HT-29 (cell line): Measurements from ENCODE around the gene GJD2. TPM values are rescaled to one million over a fixed set of nuclear protein-coding genes. Genes with fewer than 3 reads are reported as not detected.

Experiments
- DNase-seq: peaks from one replicate; pipeline ENCODE4 v3.0.0-alpha.2; 2015; ENCODE audit warnings: low spot score
- total RNA-seq: library from RNA; depleted of rRNA; stranded (reverse); fragments of >200 nt; shearing (Covaris generic); gene quantifications from 2 replicates; pipeline ENCODE4 v1.2.3, GENCODE V29; 2014; rRNA removed

Gene GJD2
- total RNA-seq, 1 experiment from 2014 or later, result not detected

DNA sequence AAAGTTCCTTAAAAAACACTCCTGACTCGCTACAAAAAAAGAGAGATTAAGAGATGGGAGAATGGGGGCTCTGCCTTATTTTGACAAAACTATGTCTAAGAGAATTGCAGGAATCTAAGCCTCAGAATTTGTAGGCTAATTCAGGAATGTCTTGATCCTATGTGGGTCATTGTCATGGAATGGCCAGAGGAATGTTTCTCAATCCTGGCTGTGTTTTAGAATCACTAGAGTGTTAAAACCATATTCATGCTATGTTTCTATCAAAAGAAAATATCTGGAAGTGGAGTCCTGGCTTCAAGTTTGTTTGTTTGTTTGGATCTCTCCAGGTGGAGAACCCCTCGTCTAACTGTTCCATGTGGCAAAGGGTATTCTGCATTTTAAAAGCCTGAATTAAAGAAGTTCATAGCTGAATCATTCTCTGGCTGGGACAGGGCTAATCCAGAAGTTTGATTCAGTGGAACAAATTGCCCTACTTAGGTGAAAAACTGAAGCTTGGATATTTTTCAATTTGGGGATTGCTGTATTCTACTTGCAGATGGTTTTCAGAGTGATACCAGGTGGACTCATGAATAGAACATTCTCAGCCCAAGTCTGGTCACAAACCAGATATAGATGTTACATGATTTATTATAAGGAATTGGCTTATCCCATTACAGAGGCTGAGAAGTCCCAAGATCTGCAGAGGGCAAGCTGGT, 28.2 kb downstream of the GJD2 start:
- DNase-seq, result no peak

- DNase-seq, result no peak
Measured at GRCh38 chr15:34725556-34725955, 29.2 kb downstream of the GJD2 start.

- DNase-seq, result no peak
Measured at GRCh38 chr15:34724481-34724880, 30.3 kb downstream of the GJD2 start.

GRCh38 chr15:34722439-34722836, 32.4 kb downstream of the GJD2 start:
- no peak for DNase-seq

DNA sequence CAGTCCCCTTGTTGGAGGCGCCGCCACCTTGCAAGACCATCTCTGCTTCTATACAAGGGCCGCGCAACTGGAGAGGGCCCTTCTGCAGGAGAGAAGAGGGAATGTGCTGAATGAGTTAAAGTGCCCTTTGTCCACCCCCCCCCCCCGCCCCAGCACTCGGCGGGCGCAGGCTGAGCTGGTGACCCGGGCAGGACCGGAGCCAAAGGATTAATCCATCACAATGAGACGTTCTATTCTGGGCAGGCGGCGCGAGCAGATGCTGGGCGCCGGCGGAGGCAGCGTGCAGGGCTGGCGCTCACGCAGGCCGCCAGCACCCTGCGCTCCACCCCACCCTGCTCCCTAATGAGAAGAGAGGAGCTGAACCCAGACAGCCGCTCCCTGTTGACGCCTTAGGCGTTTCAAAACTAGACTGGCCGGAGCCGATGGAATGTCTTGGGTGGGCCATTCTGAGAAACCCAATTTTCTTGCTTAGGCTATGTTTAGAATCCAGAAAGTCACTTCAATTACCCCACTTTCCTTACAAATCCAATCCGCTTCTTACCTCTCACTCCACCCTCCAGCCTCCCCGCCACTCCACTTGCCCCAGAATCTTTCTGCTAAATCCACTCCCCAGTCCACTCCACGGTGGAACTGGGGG, 32.9 kb downstream of the GJD2 start:
- DNase-seq, result peak; percentile 18

DNA sequence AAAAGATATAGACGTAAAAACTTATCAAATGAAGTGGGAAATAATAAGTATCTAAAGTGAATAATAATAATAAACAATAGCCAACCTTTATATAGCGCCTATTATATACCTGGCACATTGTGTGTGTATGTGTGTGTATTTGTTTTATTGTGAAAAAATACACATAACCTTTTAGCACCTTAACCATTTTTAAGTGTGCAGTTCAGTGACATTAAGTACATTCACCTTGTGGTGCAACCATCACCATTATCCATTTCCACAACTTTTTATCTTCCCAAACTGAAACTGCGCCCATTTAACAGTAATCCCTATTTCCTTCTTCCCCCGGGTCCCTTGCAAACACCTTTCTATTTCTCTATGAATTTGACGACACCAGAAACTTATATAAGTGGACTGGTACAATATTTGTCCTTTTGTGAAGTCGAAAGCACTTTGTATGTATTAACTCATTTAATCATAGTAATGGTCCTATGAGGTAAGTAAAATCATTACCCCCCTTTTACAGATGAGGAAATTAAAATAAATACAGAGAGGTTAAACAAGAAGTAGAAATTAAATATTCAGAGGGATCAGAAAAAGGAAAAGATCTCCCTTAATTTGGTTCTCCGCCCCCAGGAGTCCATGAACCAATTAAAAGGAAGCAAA, 33.5 kb downstream of the GJD2 start:
- DNase-seq, result no peak

DNA sequence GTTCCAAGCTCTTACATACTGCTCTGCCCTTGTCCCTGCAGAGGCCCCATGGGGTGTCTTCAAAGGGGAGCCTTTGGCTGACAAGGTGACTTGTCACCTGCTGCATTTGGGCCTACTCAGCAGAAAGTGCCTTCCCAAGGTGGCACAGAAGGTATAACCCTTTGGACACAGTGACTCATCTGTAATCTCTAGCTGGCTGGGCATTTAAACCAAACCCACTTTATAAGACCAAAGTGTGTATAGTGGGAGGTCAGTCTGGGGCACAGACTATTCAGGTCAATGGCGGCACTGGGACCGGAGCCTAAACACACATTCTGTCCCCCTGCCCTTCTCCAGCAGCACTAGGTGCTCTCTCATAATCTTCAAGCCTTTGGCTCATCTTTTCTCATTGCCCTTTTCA, 35.1 kb downstream of the GJD2 start:
- DNase-seq, result no peak

DNA sequence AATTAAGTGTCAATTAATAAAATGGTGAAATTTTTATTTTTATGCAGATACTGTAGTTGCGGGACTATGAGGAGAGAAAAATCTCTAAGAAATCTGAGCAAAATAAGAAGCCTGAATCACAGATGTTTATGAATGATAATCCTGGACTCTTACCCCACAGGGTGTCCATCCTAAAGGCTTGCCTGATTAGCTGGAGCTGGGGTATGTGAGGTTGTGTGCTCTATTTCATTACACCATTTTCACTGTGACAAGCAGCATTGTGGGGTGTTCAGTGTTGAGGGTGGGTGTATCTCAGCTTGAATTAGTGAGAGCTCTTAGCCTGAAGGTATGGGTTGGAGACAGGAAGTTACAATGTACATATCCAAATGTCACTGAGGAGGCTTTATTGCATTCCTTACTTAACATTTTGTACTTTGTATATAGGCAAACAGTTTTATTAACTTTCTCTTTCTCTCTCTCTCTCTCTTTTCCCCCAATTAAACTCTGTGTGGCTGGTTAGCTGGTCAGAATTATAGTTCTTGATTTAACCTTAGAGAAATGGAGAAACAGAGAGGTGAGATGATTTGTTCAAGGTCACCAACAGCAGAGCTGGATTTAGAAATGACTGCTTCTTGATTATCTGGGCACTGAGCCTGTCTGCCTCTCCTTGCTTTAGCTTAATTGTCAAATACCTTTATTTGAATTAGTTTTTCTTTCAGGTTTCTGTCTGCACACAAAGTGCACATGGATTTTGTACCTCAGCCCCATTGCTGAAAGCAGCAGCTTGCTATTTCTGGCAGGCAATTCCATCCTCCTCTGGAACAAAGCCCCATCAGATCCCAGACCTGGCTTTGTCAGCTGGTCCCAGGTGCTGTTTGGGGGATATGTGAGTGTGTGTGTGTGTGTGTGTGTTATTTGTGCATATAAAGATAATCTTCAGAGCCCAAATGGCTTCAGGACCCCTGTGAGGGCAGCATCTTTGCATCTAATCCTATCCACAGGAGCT, 35.8 kb downstream of the GJD2 start:
- no peak for DNase-seq

DNA sequence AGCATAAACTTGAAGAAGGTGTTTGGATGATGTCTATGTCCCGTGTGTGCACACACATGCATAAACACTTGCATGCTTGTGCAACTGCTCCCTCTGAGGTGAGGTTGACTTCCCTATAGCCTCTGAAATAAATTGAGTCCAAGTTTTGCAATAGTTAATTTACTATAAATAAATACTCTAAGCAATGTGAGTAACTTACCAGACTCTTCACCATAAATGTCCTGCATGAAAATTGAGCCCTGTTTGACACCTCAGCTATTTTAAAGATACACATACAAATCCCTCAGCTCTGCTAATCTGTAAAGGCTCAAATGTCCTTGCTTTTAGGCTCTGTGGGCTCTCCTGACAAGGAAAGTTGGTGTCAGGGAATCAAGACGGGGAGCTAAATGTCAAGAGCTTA, 37.1 kb downstream of the GJD2 start:
- no peak for DNase-seq

DNA sequence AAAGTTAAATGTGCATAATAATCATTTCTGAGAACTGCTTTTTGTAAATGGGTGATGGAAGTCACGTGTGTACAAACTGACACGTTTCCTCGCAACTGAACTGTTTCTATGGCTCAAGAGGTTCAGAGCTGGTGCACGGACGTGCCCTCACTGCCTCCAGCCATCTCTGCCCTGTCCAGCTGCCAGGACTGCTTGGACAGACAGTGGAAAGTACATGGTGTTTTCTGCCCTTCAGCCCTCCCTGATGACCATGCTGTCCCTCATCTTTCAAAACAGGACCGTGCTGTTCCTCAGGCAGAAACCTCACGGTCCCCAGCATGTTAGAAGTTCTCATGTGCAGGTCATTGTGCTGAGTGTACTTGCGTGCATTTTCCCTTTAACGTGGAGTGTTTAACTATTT, 38.7 kb downstream of the GJD2 start:
- DNase-seq, result no peak

DNA sequence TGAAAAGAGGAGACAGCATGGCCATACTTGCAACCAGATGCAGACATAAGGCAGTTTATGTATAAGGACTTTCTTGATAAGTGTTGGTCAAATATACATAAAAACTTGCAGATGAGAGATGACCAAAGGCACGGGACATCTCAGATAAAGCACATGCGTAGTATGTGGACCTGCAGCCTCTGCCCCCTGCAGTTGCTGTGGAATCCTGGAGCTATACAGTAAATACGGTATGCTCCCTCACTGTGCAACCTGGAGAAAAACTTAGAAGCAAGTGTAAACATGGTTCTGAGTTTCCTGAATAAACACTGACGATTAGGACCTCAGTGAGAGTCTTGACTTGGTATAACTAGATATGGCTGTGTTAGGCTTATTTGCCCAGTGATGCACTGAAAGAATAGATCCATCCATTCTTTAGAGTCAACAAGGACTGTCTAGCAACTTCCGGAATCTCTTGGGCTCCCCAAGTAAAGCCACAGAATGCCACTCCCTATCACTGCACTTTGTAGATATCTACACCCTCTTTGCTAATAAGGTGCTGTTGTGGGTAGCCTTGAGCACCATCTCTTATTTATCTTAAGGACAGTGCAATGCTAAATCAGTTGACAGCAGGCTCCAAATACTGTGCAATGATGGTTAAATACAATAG, 40.2 kb downstream of the GJD2 start:
- DNase-seq, result no peak

DNA sequence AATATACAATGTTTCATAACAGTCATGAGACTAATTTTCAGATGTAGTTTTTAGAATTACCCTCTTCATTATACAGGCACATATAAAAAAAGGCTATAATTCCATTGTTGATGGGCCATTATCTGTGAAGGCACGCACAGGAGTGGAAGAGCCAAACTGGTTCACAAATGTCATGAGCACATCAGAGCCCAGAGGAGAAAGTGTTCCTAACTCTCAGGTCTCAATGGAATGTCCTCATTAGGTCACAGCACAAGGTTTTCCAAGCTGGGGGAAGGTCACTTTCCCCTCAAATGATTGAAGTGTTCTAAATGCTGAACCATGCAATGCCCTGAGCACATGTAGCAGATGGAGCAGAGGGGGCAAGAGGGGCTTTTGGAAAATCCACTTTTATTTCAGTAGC, 41.2 kb downstream of the GJD2 start:
- no peak for DNase-seq

GRCh38 chr15:34709866-34710265, 44.9 kb downstream of the GJD2 start:
- no peak for DNase-seq

DNA sequence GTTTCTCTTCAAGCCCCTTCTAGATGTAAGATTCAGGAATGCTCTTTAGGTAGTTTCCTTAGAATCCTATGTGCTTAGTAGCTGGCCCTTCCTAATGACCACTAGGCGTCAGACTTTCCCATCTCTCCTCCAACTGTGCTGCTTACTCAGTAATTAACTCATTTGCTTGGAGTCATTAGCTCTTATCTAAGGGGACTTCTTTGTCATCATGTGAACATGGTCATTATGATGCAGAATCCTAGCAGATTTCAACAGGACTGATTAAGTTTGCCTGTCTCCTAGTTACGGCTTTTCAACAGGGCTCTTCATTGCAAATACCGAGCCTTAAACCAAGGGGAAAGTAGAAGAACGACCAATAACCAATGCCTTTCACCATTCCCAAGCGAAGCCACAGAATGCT, 46.4 kb downstream of the GJD2 start:
- DNase-seq, result peak; percentile 83

GRCh38 chr15:34701536-34701935, 53.3 kb downstream of the GJD2 start:
- no peak for DNase-seq

Other genes starting within 250 kb of the GJD2 start
- gene GOLGA8B, start 171.3 kb downstream of the GJD2 start, total RNA-seq, result 9.8 and 18.1 TPM in 2 replicates
- not detected in 2 replicates for gene ACTC1, start 40.6 kb upstream of the GJD2 start, total RNA-seq
- 18.0 and 20.0 TPM in 2 replicates for gene AQR, start 214.7 kb upstream of the GJD2 start, total RNA-seq
- gene ZNF770, start 233.3 kb upstream of the GJD2 start, total RNA-seq, result 10.1 and 10.5 TPM in 2 replicates